AG09309 (cell line): ENCODE results near the gene WDR5B.
A peak's percentile ranks its signal among the peaks of the same experiment; 100 is the strongest.

Experiments
- DNase-seq: peaks from one replicate; pipeline ENCODE4 v3.0.0-alpha.2; 2010; ENCODE audit warnings: low read depth
- H3K4me3 ChIP-seq: 2 replicates; pipeline ENCODE4 v1.5.1; 2011; ENCODE audit warnings: mild to moderate bottlenecking, low read depth, low read length, moderate library complexity; ENCODE audit not compliant: control insufficient read depth
- CTCF ChIP-seq: IDR thresholded peaks from 2 replicates; pipeline ENCODE4 v1.5.1; 2011; ENCODE audit warnings: mild to moderate bottlenecking, low read depth, low read length, inconsistent platforms; ENCODE audit not compliant: insufficient read depth, control insufficient read depth; ENCODE audit errors: missing control alignments

WDR5B gene

GRCh38 chr3:122421836-122422235 lies 6.0 kb upstream of the WDR5B start:
- DNase-seq: no peak
- H3K4me3 ChIP-seq: no peak overlapping the region
- no peak for TF ChIP-seq CTCF

GRCh38 chr3:122421101-122421500 lies 5.2 kb upstream of the WDR5B start:
- no peak for DNase-seq
- H3K4me3 ChIP-seq: no peak overlapping the region
- no peak for TF ChIP-seq CTCF

- DNase-seq: no peak
- TF ChIP-seq CTCF: no peak
Measured at GRCh38 chr3:122416966-122417365, 1.1 kb upstream of the WDR5B start.

GRCh38 chr3:122415104-122415744 lies 638 bp downstream of the WDR5B start:
- TF ChIP-seq CTCF: no peak
- peak overlapping the region; percentile 86 for H3K4me3 ChIP-seq
- no peak for DNase-seq

More at GRCh38 chr3:122416966-122417365, 1.1 kb upstream of the WDR5B start:
- H3K4me3 ChIP-seq: peak overlapping the region; percentile 86

GRCh38 chr3:122414391-122414790 lies 1.5 kb downstream of the WDR5B start:
- no peak for DNase-seq
- no peak for TF ChIP-seq CTCF
- no peak overlapping the region for H3K4me3 ChIP-seq

- no peak for DNase-seq
- no peak overlapping the region for H3K4me3 ChIP-seq
- TF ChIP-seq CTCF: no peak
Measured at GRCh38 chr3:122410639-122411038, 5.2 kb downstream of the WDR5B start.
